SK-N-SH (cell line): ENCODE data around the gene CAMTA2. TPM values are rescaled to one million over a fixed set of nuclear protein-coding genes. Genes with fewer than 3 reads are reported as not detected.

ENCODE experiments used
- CTCF ChIA-PET: fragments of 300-600, 350-600 bp; formaldehyde crosslinking; extraction: SDS; loops from one replicate; lab custom pipeline; 2021; lab: Yijun Ruan, JAX
- POLR2A ChIA-PET: fragments of 350-600 bp; sonication (Branson Sonifier 250); formaldehyde crosslinking; extraction: SDS; loops from one replicate; lab custom pipeline; 2020; ENCODE audit warnings: antibody characterized with exemption, inconsistent platforms; lab: Yijun Ruan, JAX
- DNase-seq: peaks from one replicate; pipeline ENCODE4 v3.0.0; 2012
- H2AFZ ChIP-seq: fragments of 200-600 bp; sonication (generic); 2 replicates; pipeline ENCODE4 v1.8.1; 2016; ENCODE audit warnings: antibody characterized with exemption, mild to moderate bottlenecking, low read depth
- H3F3A ChIP-seq: fragments of 200-600 bp; sonication (generic); replicated peaks from 2 replicates; pipeline ENCODE3; 2016; ENCODE audit warnings: antibody characterized with exemption, mild to moderate bottlenecking; ENCODE audit not compliant: insufficient read depth
- H3K27ac ChIP-seq, 2 experiments: fragments of 200-500 bp in 1 of 2; fragments of 200-600 bp in 1 of 2; sonication (Bioruptor generic) in 1 of 2; sonication (generic), shearing (Covaris generic) in 1 of 2; 2 replicates each; pipeline versions ENCODE4 v1.5.1 to v1.6.1; 2014 to 2016; ENCODE audit warnings: low read depth in 2 of 2, inconsistent platforms in 1 of 2, low read length in 1 of 2, mild to moderate bottlenecking in 1 of 2, mixed read lengths in 1 of 2
- H3K27me3 ChIP-seq: fragments of 200-600 bp; sonication (generic), shearing (Covaris generic); 2 replicates; pipeline ENCODE4 v1.6.1; 2016; ENCODE audit warnings: mixed run types; ENCODE audit not compliant: insufficient read depth
- H3K36me3 ChIP-seq, 2 experiments: fragments of 200-500 bp in 1 of 2; fragments of 200-600 bp in 1 of 2; sonication (Bioruptor generic) in 1 of 2; sonication (generic) in 1 of 2; replicated peaks in 1 of 2; 2 replicates each; pipeline versions ENCODE3 to v1.5.1; 2014 to 2016; ENCODE audit warnings: low read length in 1 of 2, mild to moderate bottlenecking in 1 of 2; ENCODE audit not compliant: insufficient read depth in 2 of 2, control insufficient read depth in 1 of 2
- H3K4me1 ChIP-seq, 2 experiments: fragments of 200-500 bp in 1 of 2; fragments of 200-600 bp in 1 of 2; sonication (Bioruptor generic) in 1 of 2; sonication (generic), shearing (Covaris generic) in 1 of 2; 2 replicates each; pipeline versions ENCODE4 v1.5.1 to v1.6.1; 2014 to 2016; ENCODE audit warnings: low read depth in 1 of 2, low read length in 1 of 2, mixed run types in 1 of 2; ENCODE audit not compliant: insufficient read depth in 2 of 2, control insufficient read depth in 1 of 2
- H3K4me2 ChIP-seq: fragments of 200-600 bp; sonication (generic), shearing (Covaris generic); 2 replicates; pipeline ENCODE4 v1.6.1; 2017; ENCODE audit warnings: mixed run types
- H3K4me3 ChIP-seq, 2 experiments: fragments of 200-500 bp in 1 of 2; fragments of 200-600 bp in 1 of 2; sonication (Bioruptor generic) in 1 of 2; sonication (generic), shearing (Covaris generic) in 1 of 2; 2 replicates each; pipeline versions ENCODE4 v1.5.1 to v1.8.1; 2014 to 2016; ENCODE audit warnings: low read depth in 2 of 2, inconsistent platforms in 1 of 2, low read length in 1 of 2, mild to moderate bottlenecking in 1 of 2, mixed read lengths in 1 of 2, moderate library complexity in 1 of 2
- H3K79me2 ChIP-seq: fragments of 200-600 bp; sonication (generic); 2 replicates; pipeline ENCODE4 v1.8.1; 2017; ENCODE audit warnings: mild to moderate bottlenecking; ENCODE audit not compliant: insufficient read depth
- H3K9ac ChIP-seq: fragments of 200-600 bp; sonication (generic); 2 replicates; pipeline ENCODE4 v1.6.1; 2017; ENCODE audit warnings: mixed run types
- H3K9me2 ChIP-seq: fragments of 200-600 bp; sonication (generic); 2 replicates; pipeline ENCODE4 v1.6.1; 2017; ENCODE audit warnings: mixed run types
- H3K9me3 ChIP-seq: fragments of 200-600 bp; sonication (generic); 2 replicates; pipeline ENCODE4 v1.6.1; 2017; ENCODE audit warnings: mixed run types, mild to moderate bottlenecking, moderate library complexity
- H4K20me1 ChIP-seq: fragments of 200-600 bp; sonication (generic); 2 replicates; pipeline ENCODE4 v1.6.1; 2017; ENCODE audit warnings: mild to moderate bottlenecking, mixed run types; ENCODE audit not compliant: insufficient read depth
- CHD2 ChIP-seq: fragments of 150-350 bp; IDR thresholded peaks from 2 replicates; pipeline ENCODE4 v1.6.1; 2018; ENCODE audit warnings: low read length; ENCODE audit not compliant: partially characterized antibody
- CTCF ChIP-seq: fragments of 200-600 bp; sonication (generic); IDR thresholded peaks from 2 replicates; pipeline ENCODE4 v1.6.1; 2017; ENCODE audit warnings: antibody characterized with exemption, mild to moderate bottlenecking, moderate library complexity
- ELF1 ChIP-seq: IDR thresholded peaks from 2 replicates; pipeline ENCODE4 v1.4.0; 2012
- FOSL2 ChIP-seq: IDR thresholded peaks from 2 replicates; pipeline ENCODE4 v1.4.0; 2012; ENCODE audit warnings: low read depth, mild to moderate bottlenecking, moderate library complexity, borderline replicate concordance
- FOXJ3 ChIP-seq: sonication (generic); formaldehyde crosslinking; IDR thresholded peaks from 2 replicates; pipeline ENCODE4 v1.5.1; 2020; ENCODE audit warnings: mild to moderate bottlenecking, missing genetic modification reagents
- FOXM1 ChIP-seq: IDR thresholded peaks from 2 replicates; pipeline ENCODE4 v1.4.0; 2012; ENCODE audit warnings: low read depth, mild to moderate bottlenecking
- GATA2 ChIP-seq: sonication (generic); formaldehyde crosslinking; IDR thresholded peaks from 2 replicates; pipeline ENCODE4 v1.5.0; 2020; ENCODE audit warnings: mild to moderate bottlenecking, missing genetic modification reagents
- MAX ChIP-seq: IDR thresholded peaks from 2 replicates; pipeline ENCODE4 v1.4.0; 2012; ENCODE audit warnings: low read depth
- MXI1 ChIP-seq: IDR thresholded peaks from 2 replicates; pipeline ENCODE4 v1.6.1; 2012; ENCODE audit warnings: mild to moderate bottlenecking, low read depth, low read length, improper control_type of control experiment
- RAD21 ChIP-seq: IDR thresholded peaks from 2 replicates; pipeline ENCODE4 v1.6.1; 2012; ENCODE audit warnings: mild to moderate bottlenecking, low read length
- REST ChIP-seq: IDR thresholded peaks from 2 replicates; pipeline ENCODE4 v1.6.1; 2012; ENCODE audit warnings: mild to moderate bottlenecking, low read depth, low read length, moderate library complexity
- RFX5 ChIP-seq: IDR thresholded peaks from 2 replicates; pipeline ENCODE4 v1.6.1; 2012; ENCODE audit warnings: mild to moderate bottlenecking, improper control_type of control experiment, low read length
- RXRA ChIP-seq: IDR thresholded peaks from 2 replicates; pipeline ENCODE4 v1.4.0; 2012; ENCODE audit warnings: low read depth, mild to moderate bottlenecking, borderline replicate concordance
- SIN3A ChIP-seq: IDR thresholded peaks from 2 replicates; pipeline ENCODE4 v1.6.1; 2012; ENCODE audit warnings: low read depth, mild to moderate bottlenecking, low read length, moderate library complexity, borderline replicate concordance
- TAF1 ChIP-seq: IDR thresholded peaks from 2 replicates; pipeline ENCODE4 v1.6.1; 2012; ENCODE audit warnings: low read depth, mild to moderate bottlenecking, low read length, moderate library complexity, borderline replicate concordance
- TCF12 ChIP-seq: IDR thresholded peaks from 2 replicates; pipeline ENCODE4 v1.4.0; 2012
- TEAD4 ChIP-seq: IDR thresholded peaks from 2 replicates; pipeline ENCODE4 v1.4.0; 2012; ENCODE audit warnings: mild to moderate bottlenecking, borderline replicate concordance; ENCODE audit not compliant: insufficient read depth
- WGBS: methylation state at CpG from one replicate; pipeline ENCODE4 v1.1.6; 2017; ENCODE audit warnings: low lambda C conversion rate; 5-methylcytosine and 5-hydroxymethylcytosine counted together
- polyA plus RNA-seq, 3 experiments: library from polyadenylated mRNA; depleted of rRNA; stranded (reverse); fragments of >200 nt; gene quantifications; 2 replicates each; pipeline ENCODE4 v1.2.3, GENCODE V29; 2012

CAMTA2 gene
- polyA plus RNA-seq, 1 of the 3 experiments (the other 2 are of a cell fraction) = 27.0 TPM

GRCh38 chr17:4966844-4967538 is 20.5 kb downstream of the CAMTA2 start (continued):
- TF ChIP-seq RAD21 (no peak), MAX (peak; percentile 81; the same call in 1 of the 2 replicates), ELF1 (peak; percentile 75), RFX5 (peak; percentile 87), GATA2 (CRISPR knock-in tag) (no peak), REST (no peak), TEAD4 (no peak), CHD2 (peak; percentile 94)

GRCh38 chr17:4965311-4965986 is 22.0 kb downstream of the CAMTA2 start:
- H3K4me3 ChIP-seq = no peak overlapping the region
- WGBS = 97% methylated on average over 15 of the region's 15 CpGs
- peaks cover 16 to 24% of the 10 kb centered on the region in 2 experiments; a peak in 3 of 4 replicates for H3K4me1 ChIP-seq
- peaks cover 46% of the 10 kb centered on the region for H3K79me2 ChIP-seq
- no peak overlapping the region; a peak in 1 of 4 replicates for H3K27ac ChIP-seq
- H3K27me3 ChIP-seq = no peaks in the 10 kb centered on the region
- TF ChIP-seq TCF12 (no peak), MXI1 (no peak), FOSL2 (no peak), RXRA (no peak), SIN3A (no peak), FOXM1 (no peak), TAF1 (no peak), FOXJ3 (CRISPR knock-in tag) (no peak), CTCF (no peak), RAD21 (no peak)
- H4K20me1 ChIP-seq = no peaks in the 10 kb centered on the region
- no peak overlapping the region for H3K9ac ChIP-seq
- peaks cover 24% of the 10 kb centered on the region for H3F3A ChIP-seq
- DNase-seq = no peak
- ChIA-PET CTCF (interaction anchor here (0.5 to 3.0 kb wide), 4 partner anchors 8 to 56 kb away, joined by 3 to 20 read pairs (median 8); partner anchors contain the start of gene ENO3), POLR2A (interaction anchor here (3.6 to 4.2 kb wide), 2 partner anchors 13 to 18 kb away, joined by 32 to 56 read pairs; partner anchors contain the start of genes ENO3 and PFN1)
- no peaks in the 10 kb centered on the region for H3K9me2 ChIP-seq
- peaks cover under 1 to 20% of the 10 kb centered on the region in 2 experiments for H3K36me3 ChIP-seq
- no peak overlapping the region for H3K4me2 ChIP-seq
- H2AFZ ChIP-seq = no peak overlapping the region
- no peaks in the 10 kb centered on the region for H3K9me3 ChIP-seq
